Vagina (tissue), 2 donors: Measurements from ENCODE around the gene NT5C2.

Experiments
- CTCF ChIP-seq, 3 experiments: fragments of 450-650 bp in 2 of 3; fragments of 200-600 bp in 1 of 3; sonication (generic) in 1 of 3; IDR thresholded peaks; one replicate each; pipeline ENCODE4 v1.5.1; 2017 to 2019; ENCODE audit warnings: antibody characterized with exemption in 3 of 3, mild to moderate bottlenecking in 2 of 3, moderate library complexity in 2 of 3
- POLR2A ChIP-seq, 2 donors: fragments of 450-650 bp; IDR thresholded peaks; one replicate each; pipeline ENCODE4 v1.6.1; 2017; ENCODE audit warnings: antibody characterized with exemption in 2 of 2, mild to moderate bottlenecking in 2 of 2, moderate library complexity in 2 of 2
- POLR2AphosphoS5 ChIP-seq, 2 donors: sonication (generic); formaldehyde crosslinking; IDR thresholded peaks; one replicate each; pipeline ENCODE4 v1.9.0; 2017; ENCODE audit warnings: antibody characterized with exemption in 2 of 2, mild to moderate bottlenecking in 2 of 2, low read depth in 1 of 2; ENCODE audit not compliant: insufficient read depth in 1 of 2

DNA sequence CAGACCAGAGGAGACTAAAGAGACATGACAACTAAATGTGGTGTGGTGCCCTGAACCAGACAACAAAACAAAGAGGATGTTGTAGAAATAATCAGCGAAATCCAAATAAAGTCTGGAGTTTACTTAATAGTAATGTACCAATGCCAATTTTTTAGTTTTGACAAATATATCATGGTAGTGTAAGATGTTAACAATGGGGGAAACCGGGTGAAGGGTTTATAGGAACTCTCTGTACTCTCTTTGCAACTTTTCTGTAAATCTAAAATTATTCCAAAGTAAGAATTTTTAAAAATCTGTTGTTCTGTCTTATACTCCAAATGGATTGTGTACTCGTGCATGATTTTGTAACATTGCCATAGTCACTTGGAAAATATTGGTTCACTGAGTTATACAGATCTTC lies 145.7 kb downstream of the NT5C2 start:
- TF ChIP-seq CTCF (IDR thresholded peaks at IDR 0.05) (no peak), POLR2A (IDR thresholded peaks at IDR 0.05) (no peak), POLR2AphosphoS5 (IDR thresholded peaks at IDR 0.05; ENCODE audit: insufficient read depth in 1 of 2, low read depth in 1 of 2) (no peak)
